NB4 (cell line): ENCODE measurements around the gene RPTOR.

ENCODE experiments used
- DNase-seq: peaks from one replicate; pipeline ENCODE4 v3.0.0; 2010; ENCODE audit warnings: low read depth
- H3K4me3 ChIP-seq: one replicate; pipeline ENCODE4 v1.5.1; 2011; ENCODE audit warnings: mild to moderate bottlenecking, low read depth, low read length, moderate library complexity
- CTCF ChIP-seq: IDR thresholded peaks from one replicate; pipeline ENCODE4 v1.5.1; 2012; ENCODE audit warnings: low read depth, low read length
- MAX ChIP-seq: IDR thresholded peaks from 2 replicates; pipeline ENCODE4 v1.6.1; 2011; ENCODE audit warnings: low read depth, low read length
- MYC ChIP-seq: IDR thresholded peaks from 2 replicates; pipeline ENCODE4 v1.6.1; 2011; ENCODE audit warnings: low read depth, low read length
- POLR2A ChIP-seq: IDR thresholded peaks from 2 replicates; pipeline ENCODE4 v1.6.1; 2011; ENCODE audit warnings: mild to moderate bottlenecking; ENCODE audit not compliant: insufficient read length; ENCODE audit errors: extremely low read depth

The RPTOR gene

DNA sequence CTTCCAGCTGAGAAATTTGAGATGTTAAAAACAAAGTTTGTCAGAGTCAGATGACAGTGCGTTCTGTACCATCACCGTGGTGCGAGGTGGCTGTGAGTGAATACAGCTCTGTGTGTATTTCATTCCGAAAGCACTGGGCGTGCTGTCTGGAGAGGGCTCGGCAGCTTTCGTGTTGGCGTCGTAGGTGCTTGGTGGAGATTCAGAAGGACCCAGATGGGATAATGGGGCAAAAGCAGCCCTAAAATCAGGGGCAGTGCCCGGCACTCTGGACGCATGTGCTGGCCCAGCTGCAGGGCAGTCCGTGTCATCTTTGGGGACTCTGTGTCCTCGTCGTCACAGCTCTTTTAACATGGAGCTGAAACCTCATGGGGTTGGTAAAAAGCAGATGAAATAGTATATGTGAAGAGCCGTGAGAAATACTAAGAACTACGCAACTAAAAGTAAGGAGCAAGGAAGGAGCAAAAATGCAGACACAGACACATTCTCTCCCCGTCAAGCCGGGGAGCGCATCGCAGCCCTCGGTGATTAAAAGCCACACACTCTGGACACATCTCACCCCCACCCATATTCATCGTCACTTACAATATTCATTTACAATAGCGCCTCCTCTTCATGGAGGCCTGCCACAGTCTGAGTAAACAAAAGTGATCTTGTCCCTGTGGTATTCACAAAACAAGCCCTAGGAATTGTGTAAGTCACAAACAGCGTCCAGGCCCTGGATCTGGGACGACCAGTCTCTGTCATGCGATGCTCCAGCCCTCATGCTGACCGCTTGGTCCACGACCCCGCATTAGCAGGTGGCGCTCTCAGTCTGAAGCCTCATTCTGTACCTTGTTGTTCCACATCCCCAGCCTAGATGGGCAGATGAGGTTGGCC is 206.7 kb downstream of the RPTOR start:
- no peak for DNase-seq
- no peak overlapping the region for H3K4me3 ChIP-seq
- TF ChIP-seq MAX (no peak), POLR2A (no peak), CTCF (no peak), MYC (no peak)

DNA sequence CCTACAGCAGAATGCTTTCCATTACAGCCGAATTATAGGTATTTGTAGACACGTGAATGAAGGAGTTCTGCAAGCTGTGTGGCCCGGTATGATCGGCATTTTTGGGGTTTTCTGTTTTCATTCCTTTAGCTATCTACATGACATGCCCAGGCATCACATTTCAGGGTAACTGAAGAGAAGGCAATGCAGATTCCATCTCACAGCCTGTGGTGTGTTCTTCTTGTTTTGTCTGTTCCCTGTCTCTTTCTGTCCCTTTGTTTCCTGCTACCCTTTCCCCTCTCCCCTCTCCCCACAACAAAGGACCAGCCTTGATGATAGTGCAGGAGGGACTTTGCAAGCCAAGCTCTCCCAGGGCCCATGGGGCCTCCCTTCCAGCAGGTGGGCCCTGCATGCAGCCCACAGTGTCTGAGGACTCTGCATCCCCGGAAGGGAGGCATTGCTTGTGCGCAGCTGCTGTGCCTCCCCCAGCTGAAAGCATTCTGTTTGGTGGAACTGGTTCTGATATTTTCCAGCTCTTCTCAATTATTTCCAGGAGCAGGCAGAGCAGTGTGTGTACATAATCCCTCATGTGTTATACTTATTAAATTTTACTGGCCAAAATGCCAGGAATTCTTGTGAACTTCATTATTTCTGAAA is 207.4 kb downstream of the RPTOR start:
- no peak for TF ChIP-seq MAX
- TF ChIP-seq POLR2A, result no peak
- TF ChIP-seq MYC, result no peak
- no peak for TF ChIP-seq CTCF
- H3K4me3 ChIP-seq, result no peak overlapping the region
- no peak for DNase-seq

GRCh38 chr17:80753685-80754345 is 209.2 kb downstream of the RPTOR start:
- no peak for DNase-seq
- TF ChIP-seq MAX (no peak), CTCF (no peak), POLR2A (no peak), MYC (no peak)
- no peak overlapping the region for H3K4me3 ChIP-seq

- H3K4me3 ChIP-seq, result no peak overlapping the region
- no peak for DNase-seq
- TF ChIP-seq POLR2A (no peak), CTCF (no peak), MAX (no peak), MYC (no peak)
Observed at GRCh38 chr17:80754846-80755245, 210.2 kb downstream of the RPTOR start.

GRCh38 chr17:80755650-80756405 is 211.2 kb downstream of the RPTOR start:
- TF ChIP-seq CTCF (peak; percentile 35), POLR2A (no peak)
- peak; percentile 32 for DNase-seq
- no peak overlapping the region for H3K4me3 ChIP-seq
